OCI-LY3 (cell line): ENCODE data around the gene SYT1.

ENCODE experiments used
- H2AFZ ChIP-seq: fragments of 200-600, 300-600 bp; shearing (Covaris generic); 2 replicates; pipeline ENCODE4 v1.6.0; 2014; ENCODE audit warnings: antibody characterized with exemption, low read depth, low read length
- H3K27ac ChIP-seq: fragments of 200-600, 300-600 bp; sonication (generic); 2 replicates; pipeline ENCODE4 v1.5.1; 2014; ENCODE audit warnings: mild to moderate bottlenecking, low read length, moderate library complexity, mixed read lengths
- H3K27me3 ChIP-seq: fragments of 200-600, 300-600 bp; sonication (generic); 2 replicates; pipeline ENCODE4 v1.6.1; 2014; ENCODE audit warnings: low read depth, low read length, mixed read lengths
- H3K36me3 ChIP-seq: fragments of 200-600, 300-600 bp; sonication (generic); replicated peaks from 2 replicates; pipeline ENCODE3; 2014; ENCODE audit warnings: low read depth, low read length, mixed read lengths
- H3K4me1 ChIP-seq: fragments of 300-600, 200-600 bp; sonication (generic); 2 replicates; pipeline ENCODE4 v1.6.1; 2014; ENCODE audit warnings: low read length, mixed read lengths
- H3K4me2 ChIP-seq: fragments of 200-600, 300-600 bp; sonication (generic); 2 replicates; pipeline ENCODE4 v1.6.1; 2014; ENCODE audit warnings: low read length, mixed read lengths
- H3K4me3 ChIP-seq: fragments of 300-600, 200-600 bp; sonication (generic); 2 replicates; pipeline ENCODE4 v1.5.1; 2014; ENCODE audit warnings: antibody characterized with exemption, mild to moderate bottlenecking, low read length, moderate library complexity
- H3K79me2 ChIP-seq: fragments of 300-600, 200-600 bp; shearing (Covaris generic); 2 replicates; pipeline ENCODE4 v1.6.1; 2014; ENCODE audit warnings: mild to moderate bottlenecking, low read length, mixed read lengths
- H3K9ac ChIP-seq: fragments of 300-600, 200-600 bp; shearing (Covaris generic); 2 replicates; pipeline ENCODE4 v1.6.0; 2014; ENCODE audit warnings: mild to moderate bottlenecking, low read length, moderate library complexity
- H3K9me3 ChIP-seq: fragments of 200-600, 300-600 bp; shearing (Covaris generic); 2 replicates; pipeline ENCODE4 v1.6.1; 2014; ENCODE audit warnings: low read length, mixed read lengths; ENCODE audit not compliant: insufficient read depth
- H4K20me1 ChIP-seq: fragments of 200-600, 300-600 bp; sonication (generic); 2 replicates; pipeline ENCODE4 v1.6.1; 2016; ENCODE audit warnings: low read length, mixed read lengths; ENCODE audit not compliant: insufficient read depth
- CTCF ChIP-seq: fragments of 200-600, 300-600 bp; sonication (generic); IDR thresholded peaks from 2 replicates; pipeline ENCODE4 v1.5.1; 2014; ENCODE audit warnings: antibody characterized with exemption, low read length, low read depth
- EZH2phosphoT487 ChIP-seq: fragments of 200-600 bp; shearing (Covaris generic); IDR thresholded peaks from 2 replicates; pipeline ENCODE4 v1.6.1; 2018; ENCODE audit warnings: antibody characterized with exemption, mixed run types, low read depth

SYT1 gene

GRCh38 chr12:79420146-79420618, 555.6 kb downstream of the SYT1 start:
- Histone ChIP-seq H3K27ac (no peak overlapping the region), H3K79me2 (no peaks in the 10 kb centered on the region), H3K9ac (no peak overlapping the region), H3K36me3 (no peaks in the 10 kb centered on the region), H3K4me3 (no peak overlapping the region), H3K9me3 (no peaks in the 10 kb centered on the region), H3K4me2 (no peak overlapping the region), H3K27me3 (peaks cover 11% of the 10 kb centered on the region; the same call in 1 of the 2 replicates), H3K4me1 (no peaks in the 10 kb centered on the region), H2AFZ (no peak overlapping the region), H4K20me1 (no peaks in the 10 kb centered on the region)
- TF ChIP-seq CTCF, result peak; percentile 72
- no peak for TF ChIP-seq EZH2phosphoT487

GRCh38 chr12:79421236-79421740, 556.7 kb downstream of the SYT1 start:
- Histone ChIP-seq H3K79me2 (no peaks in the 10 kb centered on the region), H3K4me3 (no peak overlapping the region), H3K36me3 (no peaks in the 10 kb centered on the region), H3K4me2 (no peak overlapping the region), H3K9ac (no peak overlapping the region), H3K27me3 (peaks cover 11% of the 10 kb centered on the region; the same call in 1 of the 2 replicates), H3K4me1 (no peaks in the 10 kb centered on the region), H3K27ac (no peak overlapping the region), H3K9me3 (no peaks in the 10 kb centered on the region), H2AFZ (no peak overlapping the region), H4K20me1 (no peaks in the 10 kb centered on the region)
- TF ChIP-seq EZH2phosphoT487 (no peak), CTCF (no peak)

GRCh38 chr12:79422060-79422812, 557.7 kb downstream of the SYT1 start:
- Histone ChIP-seq H3K27ac (no peak overlapping the region), H3K9ac (no peak overlapping the region), H2AFZ (no peak overlapping the region), H4K20me1 (no peaks in the 10 kb centered on the region), H3K36me3 (no peaks in the 10 kb centered on the region), H3K4me3 (no peak overlapping the region), H3K27me3 (peaks cover 11% of the 10 kb centered on the region; the same call in 1 of the 2 replicates), H3K79me2 (no peaks in the 10 kb centered on the region), H3K4me1 (no peaks in the 10 kb centered on the region), H3K4me2 (no peak overlapping the region), H3K9me3 (no peaks in the 10 kb centered on the region)
- TF ChIP-seq EZH2phosphoT487, result no peak
- no peak for TF ChIP-seq CTCF

- no peak overlapping the region for H3K27ac ChIP-seq
- no peak for TF ChIP-seq EZH2phosphoT487
- no peak for TF ChIP-seq CTCF
- H3K27me3 ChIP-seq, result peaks cover 11% of the 10 kb centered on the region; the same call in 1 of the 2 replicates
- H3K79me2 ChIP-seq, result no peaks in the 10 kb centered on the region
- H2AFZ ChIP-seq, result no peak overlapping the region
- no peaks in the 10 kb centered on the region for H3K36me3 ChIP-seq
- no peak overlapping the region for H3K4me3 ChIP-seq
- H3K9ac ChIP-seq, result no peak overlapping the region
- H3K9me3 ChIP-seq, result no peaks in the 10 kb centered on the region
- no peak overlapping the region for H3K4me2 ChIP-seq
- H4K20me1 ChIP-seq, result no peaks in the 10 kb centered on the region
- H3K4me1 ChIP-seq, result no peaks in the 10 kb centered on the region
Measured at GRCh38 chr12:79423560-79423959, 559.0 kb downstream of the SYT1 start.
